NCI-H524 (cell line): ENCODE measurements around the gene P2RY11.

Experiments used
- DNase-seq, 2 experiments: peaks; one replicate each; lab custom pipeline; 2025; lab: John Stamatoyannopoulos, UW

P2RY11 gene

GRCh38 chr19:10113964-10114650, 2.6 kb downstream of the P2RY11 start:
- DNase-seq = no peak

DNA sequence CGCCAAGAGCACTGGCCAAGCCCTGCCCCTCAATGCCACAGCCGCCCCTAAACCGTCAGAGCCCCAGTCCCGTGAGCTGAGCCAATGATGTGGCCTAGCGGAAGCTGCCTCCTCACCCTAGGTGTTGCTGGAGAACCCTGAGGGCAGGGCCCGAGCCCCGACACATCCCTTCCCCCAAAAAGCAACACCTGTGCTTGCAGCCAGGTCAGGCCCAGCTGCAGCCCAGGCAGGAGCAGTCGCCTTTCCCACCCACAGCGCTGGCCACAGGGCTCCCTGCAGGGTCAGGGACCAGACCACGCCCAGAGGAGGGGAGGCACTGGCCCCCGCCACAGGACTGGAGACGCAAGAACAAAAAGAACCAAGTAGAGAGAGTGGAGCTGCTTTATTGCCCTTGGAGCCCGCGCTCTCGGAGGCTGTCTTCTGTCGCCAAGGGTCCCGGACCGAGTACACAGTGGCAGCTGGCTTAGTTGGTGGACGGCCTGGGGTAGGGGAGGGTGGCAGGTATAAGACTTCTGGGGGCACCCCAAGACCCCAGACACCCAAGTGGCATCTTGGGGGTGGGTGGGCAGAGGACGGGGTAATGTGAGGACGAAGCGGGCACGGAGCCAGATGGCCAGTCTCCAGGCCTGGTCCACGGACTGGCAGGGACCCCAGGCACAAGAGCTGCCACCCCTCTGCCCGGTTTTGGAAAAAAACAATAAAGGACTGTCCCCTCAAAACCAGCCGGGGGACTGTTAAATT, 3.3 kb downstream of the P2RY11 start:
- no peak for DNase-seq

DNA sequence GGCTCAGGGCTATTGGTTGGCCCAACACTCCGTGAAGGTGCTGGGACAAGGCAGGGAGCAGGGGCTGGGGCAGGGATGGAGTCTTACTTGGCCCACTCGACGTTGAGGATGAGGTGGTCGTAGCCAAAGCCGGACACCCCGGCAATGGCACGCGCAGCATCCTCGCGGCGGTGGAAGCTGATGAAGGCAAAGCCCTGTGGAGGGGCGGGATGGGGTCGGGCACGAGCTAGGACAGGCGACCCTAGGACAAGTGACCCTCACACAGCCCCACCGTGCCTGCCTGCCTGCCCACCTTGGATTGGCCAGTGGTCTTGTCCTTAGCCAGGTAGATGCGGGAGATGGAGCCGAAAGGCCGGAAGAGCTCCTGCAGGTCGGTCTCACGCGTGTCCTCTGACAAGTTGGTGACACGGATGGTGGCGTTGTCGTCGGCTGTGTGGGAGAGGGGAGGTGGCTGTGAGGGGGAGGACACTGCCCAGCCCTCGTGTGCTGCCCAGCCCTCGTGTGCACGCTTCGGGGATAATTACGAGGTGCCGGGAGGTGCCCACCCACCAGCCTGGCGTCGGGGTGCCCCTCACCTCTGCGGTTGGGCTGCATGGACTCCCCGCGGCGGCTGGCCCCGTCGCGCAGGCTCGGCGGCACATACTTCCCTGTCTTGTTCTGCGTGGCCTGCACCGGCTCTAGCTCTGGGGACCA, 4.0 kb downstream of the P2RY11 start:
- peak in 1 of 2 experiments; percentile 41 for DNase-seq

- no peak for DNase-seq
Observed at GRCh38 chr19:10116085-10116865, 4.8 kb downstream of the P2RY11 start.

DNA sequence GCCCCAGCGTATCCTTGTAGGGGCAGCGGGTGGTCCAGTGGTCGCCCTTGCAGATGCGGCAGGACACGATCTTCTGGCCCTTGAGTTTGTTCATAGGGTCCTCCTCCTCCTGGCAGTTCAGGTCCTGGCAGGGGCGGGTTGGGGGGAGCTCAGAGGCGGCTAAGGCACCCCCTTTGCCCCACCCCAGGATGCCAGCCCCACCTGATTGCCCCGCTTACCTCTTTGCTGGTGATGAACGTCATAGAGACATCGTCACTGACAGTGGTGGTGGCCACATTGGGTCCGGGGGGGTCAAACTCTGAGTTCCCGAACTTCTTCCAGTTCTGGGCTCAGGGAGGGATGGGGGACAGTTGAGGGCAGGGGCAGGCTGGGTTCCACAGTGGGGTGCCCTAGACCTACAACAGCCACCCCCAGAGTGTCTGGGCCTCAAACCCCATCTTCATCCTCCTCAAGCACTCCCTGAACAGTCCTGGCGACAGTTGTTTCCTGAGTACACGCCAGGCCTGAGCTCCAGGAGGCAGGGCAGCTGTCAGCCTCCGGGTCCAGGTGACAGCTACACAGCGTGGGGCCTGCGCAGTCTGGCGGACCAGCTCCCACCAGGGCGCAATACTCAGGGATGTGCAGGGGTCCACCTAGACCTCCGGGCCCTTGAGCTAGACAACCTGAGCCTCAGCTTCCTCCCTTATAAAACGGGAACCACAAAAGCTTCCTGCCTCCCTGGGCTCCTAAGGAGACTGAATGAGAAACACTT, 5.5 kb downstream of the P2RY11 start:
- DNase-seq = no peak

DNA sequence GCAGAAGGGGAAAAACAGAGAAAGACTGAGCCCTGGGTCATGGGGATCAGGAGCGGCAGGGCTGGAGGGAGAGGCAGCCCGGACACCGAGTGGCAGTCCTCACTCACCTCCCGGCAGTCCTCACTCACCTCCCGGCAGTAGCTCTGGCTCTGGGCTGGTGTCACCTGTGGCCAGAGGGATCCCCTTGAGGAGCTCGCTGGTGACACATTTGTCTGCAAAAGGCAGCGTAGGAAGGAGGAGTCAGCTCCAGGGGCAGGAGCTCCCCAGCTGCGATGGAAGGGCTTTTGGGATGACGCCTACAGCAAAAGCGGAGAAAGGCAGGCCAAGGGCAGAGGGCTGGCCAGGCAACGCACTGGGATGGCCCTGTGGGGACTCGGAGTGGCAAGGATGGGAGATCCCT, 7.5 kb downstream of the P2RY11 start:
- DNase-seq = no peak

GRCh38 chr19:10120538-10121189, 9.2 kb downstream of the P2RY11 start:
- no peak for DNase-seq

GRCh38 chr19:10122045-10122444, 10.6 kb downstream of the P2RY11 start:
- DNase-seq = no peak

DNA sequence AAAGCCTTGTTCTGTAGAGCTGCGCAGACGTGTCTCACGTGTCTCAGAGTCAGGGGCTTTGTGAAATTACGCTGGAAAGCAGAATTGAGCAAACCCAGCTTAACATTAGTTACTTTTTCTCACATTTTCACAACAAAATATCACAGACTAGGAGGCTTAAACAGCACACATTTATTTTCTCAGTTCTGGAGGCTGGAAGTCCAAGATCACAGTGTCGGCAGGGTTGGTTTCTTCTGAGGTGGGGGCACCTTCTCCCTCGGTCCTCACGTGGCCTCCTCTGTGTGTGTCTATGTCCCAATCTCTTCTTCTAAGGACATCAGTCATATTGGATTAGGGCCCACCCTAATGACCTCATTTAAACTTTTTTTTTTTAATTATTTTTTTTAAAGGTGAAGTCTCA, 12.9 kb downstream of the P2RY11 start:
- DNase-seq = no peak

DNA sequence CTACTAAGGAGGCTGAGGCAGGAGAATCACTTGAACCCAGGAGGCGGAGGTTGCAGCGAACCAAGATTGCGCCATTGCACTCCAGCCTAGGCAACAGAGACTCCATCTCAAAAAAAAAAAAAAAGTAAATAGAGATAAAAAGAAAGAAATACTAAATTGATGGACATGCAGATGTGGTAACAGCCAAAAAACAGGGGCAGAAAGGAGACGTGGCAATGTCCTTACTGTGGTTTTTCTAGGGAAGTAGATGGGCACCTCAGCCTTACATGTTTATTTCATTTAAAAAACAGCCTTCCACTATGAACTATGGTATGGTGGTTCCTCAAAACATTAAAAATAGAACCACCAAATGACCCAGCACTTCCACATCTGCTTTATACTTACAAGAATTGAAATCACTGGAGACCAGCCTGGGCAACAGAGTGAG, 14.7 kb downstream of the P2RY11 start:
- DNase-seq = no peak

- DNase-seq = no peak
Observed at GRCh38 chr19:10132905-10133304, 21.4 kb downstream of the P2RY11 start.

- DNase-seq = no peak
Observed at GRCh38 chr19:10133596-10133995, 22.1 kb downstream of the P2RY11 start.

GRCh38 chr19:10134040-10134439, 22.5 kb downstream of the P2RY11 start:
- no peak for DNase-seq

DNA sequence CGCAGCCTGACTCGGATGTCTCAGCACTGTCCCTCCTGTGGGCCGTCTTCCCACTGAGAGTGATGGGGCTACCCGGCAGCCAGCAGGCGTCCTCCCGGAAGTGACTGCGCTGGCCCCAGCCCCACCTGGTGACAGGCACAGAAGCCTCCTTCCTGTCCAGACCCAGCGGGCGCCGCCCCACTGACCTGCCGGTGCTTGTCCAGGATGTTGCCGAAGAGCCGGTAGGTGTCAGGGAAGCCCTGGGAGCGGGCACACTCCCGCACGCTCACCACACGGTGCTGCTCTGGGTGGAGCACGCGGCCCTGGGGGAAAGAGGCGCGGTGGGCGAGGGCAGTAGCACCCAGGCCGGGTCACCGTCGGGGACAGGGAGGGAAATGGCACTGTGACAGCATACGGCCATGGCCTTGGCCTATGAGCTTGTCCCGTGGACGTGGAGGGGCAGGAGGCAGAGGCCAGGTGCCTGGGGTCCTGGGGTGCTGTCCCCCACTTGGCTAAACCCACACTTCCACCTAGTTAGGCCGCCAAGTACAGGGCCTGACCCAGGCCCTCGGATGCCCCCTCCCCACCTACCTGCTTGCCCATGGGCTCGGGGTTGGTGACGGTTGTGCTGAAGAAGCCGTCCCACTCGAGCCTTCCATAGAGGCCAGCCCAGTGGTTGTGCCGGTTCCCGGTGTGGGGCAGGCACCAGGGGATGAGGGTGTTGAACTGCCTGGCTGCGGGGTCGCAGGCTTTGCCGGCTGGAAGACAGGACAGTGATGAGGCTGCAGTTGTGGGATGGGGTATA, 24.2 kb downstream of the P2RY11 start:
- no peak for DNase-seq

GRCh38 chr19:10136936-10137335, 25.4 kb downstream of the P2RY11 start:
- DNase-seq = no peak

DNA sequence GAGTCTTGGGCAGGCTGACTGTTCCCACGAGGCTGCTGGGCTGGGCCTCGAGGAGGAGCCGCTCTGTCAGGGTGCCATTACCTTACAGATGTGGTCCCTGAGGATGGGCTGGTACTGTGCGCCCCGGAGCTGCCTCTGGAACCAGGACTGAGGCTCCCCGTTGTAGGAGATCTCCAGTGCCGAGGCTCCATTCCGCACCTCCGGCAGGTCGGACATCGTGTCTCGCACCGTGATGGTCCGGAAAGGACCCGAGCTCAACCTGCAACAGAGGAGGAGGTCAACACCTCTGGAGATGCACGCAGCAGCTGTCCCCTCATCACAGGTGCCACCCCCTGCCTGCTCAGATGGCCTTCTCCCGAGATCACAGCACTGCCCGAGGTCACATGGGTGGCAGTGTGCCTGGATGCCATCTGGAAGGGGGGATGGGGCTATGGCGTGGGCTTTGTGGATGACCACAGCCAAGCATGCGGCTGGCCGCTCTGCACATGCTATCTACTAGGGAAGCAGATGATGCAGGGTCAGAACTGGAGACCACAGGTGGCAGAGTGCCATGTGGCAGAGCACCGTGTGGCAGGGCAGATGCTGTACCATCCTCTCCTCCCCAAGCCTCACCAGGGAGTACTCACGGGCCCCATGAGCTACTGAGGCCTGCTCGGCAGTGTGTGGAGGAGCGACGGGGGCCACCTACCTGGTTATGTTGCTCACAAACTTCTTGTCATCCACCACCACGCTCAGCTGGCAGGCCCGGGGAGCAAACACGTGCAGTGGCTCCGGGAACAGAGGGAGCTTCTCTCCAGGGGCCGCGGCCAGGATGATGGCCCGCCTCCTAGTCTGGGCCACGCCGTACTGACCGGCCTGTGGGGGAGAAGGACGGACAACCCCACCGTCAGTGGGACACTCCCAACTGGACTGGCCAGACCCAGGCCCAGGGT, 26.5 kb downstream of the P2RY11 start:
- no peak for DNase-seq

GRCh38 chr19:10138879-10139795, 27.6 kb downstream of the P2RY11 start:
- DNase-seq = no peak

DNA sequence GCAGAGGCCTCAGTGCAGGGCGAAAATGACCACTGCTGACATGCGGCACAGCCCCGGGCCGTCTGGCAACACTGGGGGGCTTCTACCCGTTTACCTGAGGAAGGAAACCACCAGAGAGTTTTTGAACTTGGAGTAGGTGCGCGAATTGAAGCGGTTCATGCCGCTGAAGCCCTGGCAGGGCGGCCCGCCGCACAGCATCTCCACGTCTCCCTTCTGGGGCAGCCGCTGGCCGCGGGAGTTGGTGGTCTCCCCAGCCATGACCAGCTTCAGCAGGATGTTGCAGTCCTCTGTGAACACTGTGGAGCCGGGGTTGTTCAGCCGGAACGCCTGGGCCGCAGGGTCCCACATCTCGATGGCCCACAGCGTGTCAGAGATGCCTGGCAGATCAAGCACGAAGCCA, 28.5 kb downstream of the P2RY11 start:
- DNase-seq = no peak
